Neural cell (in vitro differentiated cells): Measurements from ENCODE around the gene LMNB1. TPM values are rescaled to one million over a fixed set of nuclear protein-coding genes. Genes with fewer than 3 reads are reported as not detected.
"Not testable (repeated sequence)": the region's sequence is repeated elsewhere in the genome, so short reads cannot be mapped to it uniquely, and the experiment has no call there.

ENCODE experiments used
- H2AFZ ChIP-seq: fragments of 200-600, 300-800 bp; sonication (generic), shearing (Covaris generic); 2 replicates; pipeline ENCODE4 v1.6.0; 2014; ENCODE audit warnings: low read depth, mild to moderate bottlenecking, antibody characterized with exemption, low read length, moderate library complexity
- H3F3A ChIP-seq: fragments of 200-600 bp; shearing (Covaris generic); 2 replicates; pipeline ENCODE4 v1.6.1; 2016; ENCODE audit warnings: mild to moderate bottlenecking, moderate library complexity, mixed read lengths, antibody characterized with exemption, low read length; ENCODE audit not compliant: insufficient read depth, poor library complexity, severe bottlenecking
- H3K27ac ChIP-seq: fragments of 200-600, 300-800 bp; sonication (generic), shearing (Covaris generic); 2 replicates; pipeline ENCODE4 v1.5.1; 2014; ENCODE audit warnings: mild to moderate bottlenecking, low read length, moderate library complexity
- H3K27me3 ChIP-seq: fragments of 300-800, 200-600 bp; sonication (generic), shearing (Covaris generic); 2 replicates; pipeline ENCODE4 v1.6.0; 2014; ENCODE audit warnings: mild to moderate bottlenecking, low read depth, low read length, moderate library complexity; ENCODE audit not compliant: insufficient read depth
- H3K36me3 ChIP-seq: fragments of 300-800, 200-600 bp; sonication (generic), shearing (Covaris generic); 2 replicates; pipeline ENCODE4 v1.5.1; 2014; ENCODE audit warnings: mild to moderate bottlenecking, antibody characterized with exemption, low read length, moderate library complexity; ENCODE audit not compliant: insufficient read depth
- H3K4me2 ChIP-seq: fragments of 300-800, 200-600 bp; sonication (generic), shearing (Covaris generic); 2 replicates; pipeline ENCODE4 v1.6.0; 2014; ENCODE audit warnings: mild to moderate bottlenecking, low read length
- H3K4me3 ChIP-seq: fragments of 300-800, 200-600 bp; sonication (generic), shearing (Covaris generic); 2 replicates; pipeline ENCODE4 v1.5.1; 2014; ENCODE audit warnings: mild to moderate bottlenecking, low read length, moderate library complexity
- H3K79me2 ChIP-seq: fragments of 200-600 bp; shearing (Covaris generic); replicated peaks from 2 replicates; pipeline ENCODE4 v1.6.0; 2014; ENCODE audit warnings: mild to moderate bottlenecking, low read length, moderate library complexity; ENCODE audit not compliant: insufficient read depth
- H3K9ac ChIP-seq: fragments of 300-800, 200-600 bp; sonication (generic), shearing (Covaris generic); 2 replicates; pipeline ENCODE4 v1.6.1; 2016; ENCODE audit warnings: mild to moderate bottlenecking, low read length, mixed read lengths
- H3K9me2 ChIP-seq: fragments of 200-600 bp; shearing (Covaris generic); 2 replicates; pipeline ENCODE4 v1.6.1; 2016; ENCODE audit warnings: mild to moderate bottlenecking, low read length, mixed read lengths; ENCODE audit not compliant: insufficient read depth
- H3K9me3 ChIP-seq: fragments of 200-600, 300-800 bp; sonication (generic), shearing (Covaris generic); 2 replicates; pipeline ENCODE4 v1.6.1; 2016; ENCODE audit warnings: mild to moderate bottlenecking, mixed run types, low read length, moderate library complexity, mixed read lengths
- H4K20me1 ChIP-seq: fragments of 200-600 bp; shearing (Covaris generic); 2 replicates; pipeline ENCODE4 v1.6.1; 2016; ENCODE audit warnings: mild to moderate bottlenecking, mixed run types; ENCODE audit not compliant: insufficient read depth
- CTCF ChIP-seq: fragments of 450-650 bp; IDR thresholded peaks from 2 replicates; pipeline ENCODE4 v1.5.1; 2014; ENCODE audit warnings: antibody characterized with exemption, mild to moderate bottlenecking, moderate library complexity; ENCODE audit not compliant: poor library complexity, severe bottlenecking
- EP300 ChIP-seq: fragments of 450-650 bp; conservative IDR thresholded peaks from 2 replicates; pipeline ENCODE4 v1.6.1; 2014; ENCODE audit warnings: antibody characterized with exemption, mild to moderate bottlenecking, moderate library complexity; ENCODE audit not compliant: poor library complexity, severe bottlenecking
- EZH2 ChIP-seq: fragments of 200-600, 300-800 bp; shearing (Covaris generic), sonication (generic); IDR thresholded peaks from 2 replicates; pipeline ENCODE4 v1.6.1; 2014; ENCODE audit warnings: antibody characterized with exemption, low read length, borderline replicate concordance, mild to moderate bottlenecking; ENCODE audit not compliant: insufficient read depth, poor library complexity, severe bottlenecking
- MXI1 ChIP-seq: fragments of 450-650 bp; conservative IDR thresholded peaks from 2 replicates; pipeline ENCODE4 v1.6.1; 2014; ENCODE audit warnings: antibody characterized with exemption, mild to moderate bottlenecking; ENCODE audit not compliant: poor library complexity, severe bottlenecking
- POLR2AphosphoS5 ChIP-seq: IDR thresholded peaks from 2 replicates; pipeline ENCODE4 v1.6.1; 2012
- RAD21 ChIP-seq: fragments of 450-650 bp; conservative IDR thresholded peaks from 2 replicates; pipeline ENCODE4 v1.6.1; 2014; ENCODE audit warnings: antibody characterized with exemption, mild to moderate bottlenecking, moderate library complexity
- REST ChIP-seq: IDR thresholded peaks from 2 replicates; pipeline ENCODE4 v1.6.1; 2012; ENCODE audit warnings: borderline replicate concordance
- SMC3 ChIP-seq: fragments of 450-650 bp; conservative IDR thresholded peaks from 2 replicates; pipeline ENCODE4 v1.6.1; 2014; ENCODE audit warnings: antibody characterized with exemption, mild to moderate bottlenecking, moderate library complexity; ENCODE audit not compliant: poor library complexity
- TAF1 ChIP-seq: IDR thresholded peaks from 2 replicates; pipeline ENCODE4 v1.6.1; 2012; ENCODE audit warnings: low read depth
- polyA plus RNA-seq: library from polyadenylated mRNA; depleted of rRNA; stranded (reverse); fragments of >200 nt; gene quantifications from 2 replicates; pipeline ENCODE4 v1.2.3, GENCODE V29; 2014

Gene LMNB1
- polyA plus RNA-seq, 1 donor from 2014 or later: 91.0 TPM

- not testable (repeated sequence) for H3K27me3 ChIP-seq, H2AFZ ChIP-seq, H3K9me2 ChIP-seq, H3K4me3 ChIP-seq, H4K20me1 ChIP-seq, H3K27ac ChIP-seq, H3K9ac ChIP-seq, H3K36me3 ChIP-seq, H3K79me2 ChIP-seq, H3K9me3 ChIP-seq, H3K4me2 ChIP-seq, H3F3A ChIP-seq
Measured at GRCh38 chr5:126843375-126843774, 66.4 kb downstream of the LMNB1 start.

- not testable (repeated sequence) for H3K79me2 ChIP-seq, H2AFZ ChIP-seq, H3K27ac ChIP-seq, H3K4me2 ChIP-seq, H3K36me3 ChIP-seq, H3F3A ChIP-seq, H3K4me3 ChIP-seq, H3K27me3 ChIP-seq, H3K9ac ChIP-seq, H4K20me1 ChIP-seq, H3K9me2 ChIP-seq, H3K9me3 ChIP-seq
Measured at GRCh38 chr5:126845470-126846070, 68.6 kb downstream of the LMNB1 start.

- TF ChIP-seq EZH2 (no peak), SMC3 (no peak), TAF1 (no peak), MXI1 (no peak), POLR2AphosphoS5 (no peak), REST (no peak), EP300 (no peak), CTCF (no peak), RAD21 (no peak)
- Histone ChIP-seq H3K9me2 (no peaks in the 10 kb centered on the region), H3K27me3 (no peaks in the 10 kb centered on the region), H2AFZ (no peak overlapping the region), H4K20me1 (no peaks in the 10 kb centered on the region), H3K27ac (no peak overlapping the region), H3K79me2 (no peaks in the 10 kb centered on the region), H3F3A (no peaks in the 10 kb centered on the region), H3K9me3 (no peaks in the 10 kb centered on the region), H3K4me2 (no peak overlapping the region), H3K36me3 (no peaks in the 10 kb centered on the region), H3K9ac (no peak overlapping the region), H3K4me3 (no peak overlapping the region)
Measured at GRCh38 chr5:126846344-126846743, 69.4 kb downstream of the LMNB1 start.
